Measurements from ENCODE around the gene CCDC174.

CCDC174 gene

GRCh38 chr3:14703128-14703750 is 51.7 kb downstream of the CCDC174 start:
- DNase-seq (ENCODE audit: low spot score) = no peak

- no peak for DNase-seq (ENCODE audit: low spot score)
These were observed 52.2 kb downstream of the CCDC174 start for GRCh38 chr3:14703791-14704190.

GRCh38 chr3:14706096-14706495 is 54.5 kb downstream of the CCDC174 start:
- DNase-seq (ENCODE audit: low spot score) = no peak

DNA sequence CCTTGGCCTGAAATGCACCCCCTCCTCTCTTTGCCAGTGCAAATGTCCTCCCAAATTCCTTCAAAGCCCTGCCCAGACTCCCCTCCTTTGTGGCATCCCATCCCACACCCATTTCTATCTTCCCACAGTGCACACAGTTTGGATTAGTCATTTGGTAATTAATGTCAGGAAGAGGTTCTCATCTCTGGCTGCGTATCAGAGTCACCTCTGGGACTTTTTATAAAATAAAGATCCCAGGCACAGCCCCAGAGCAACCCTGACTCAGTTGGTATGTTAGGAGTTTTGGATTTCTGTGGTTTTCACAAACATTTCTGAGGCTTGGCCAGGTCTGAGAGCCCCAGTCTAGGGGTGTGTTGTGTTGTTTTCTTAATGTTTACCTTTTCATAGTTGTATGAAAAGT is 65.0 kb downstream of the CCDC174 start:
- peak; percentile 50 for DNase-seq (ENCODE audit: low spot score)

GRCh38 chr3:14717307-14717706 is 65.7 kb downstream of the CCDC174 start:
- DNase-seq (ENCODE audit: low spot score) = no peak

DNA sequence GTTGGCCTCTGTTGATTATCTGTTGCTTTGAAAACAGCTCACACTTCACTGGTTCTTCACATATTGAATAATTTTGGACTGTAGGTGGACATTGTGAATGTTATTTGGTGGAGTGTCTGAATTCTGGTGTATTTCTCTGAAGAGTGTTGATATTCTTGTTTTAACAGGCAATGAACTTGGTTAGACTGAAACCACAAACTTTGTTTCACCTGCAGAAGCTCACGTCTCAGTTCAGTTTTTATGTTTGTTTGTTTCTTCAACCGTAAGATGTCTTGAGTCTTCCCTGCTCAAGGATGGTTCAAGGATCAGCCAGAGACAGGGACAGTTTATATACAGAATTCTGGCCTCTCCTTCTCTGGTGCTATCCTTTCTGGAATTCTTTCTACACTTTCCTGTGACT is 67.0 kb downstream of the CCDC174 start:
- DNase-seq (ENCODE audit: low spot score) = no peak

DNA sequence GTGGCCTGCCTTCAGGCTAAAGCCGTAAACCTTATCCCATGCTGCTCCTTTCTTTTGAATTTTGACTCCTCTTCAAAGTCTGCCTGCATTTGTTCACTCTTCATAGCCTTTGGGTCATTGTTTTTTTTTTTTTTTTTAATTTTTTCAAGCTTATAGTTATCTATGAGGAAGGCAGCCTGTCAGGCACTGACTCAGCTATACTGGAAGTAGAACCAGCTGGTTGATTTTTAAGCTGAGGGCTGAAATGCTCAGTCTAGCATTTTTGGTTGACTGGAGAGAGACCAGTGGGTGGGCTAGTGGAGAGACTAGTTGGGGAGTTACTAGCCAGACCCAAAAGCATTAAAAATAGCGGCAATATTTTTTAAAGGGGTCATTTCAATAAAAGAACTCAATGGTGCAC is 67.4 kb downstream of the CCDC174 start:
- DNase-seq (ENCODE audit: low spot score) = peak; percentile 29

- no peak for DNase-seq (ENCODE audit: low spot score)
These were observed 69.7 kb downstream of the CCDC174 start for GRCh38 chr3:14721126-14721864.
